GM12872 (cell line): Measurements from ENCODE around the gene MUS81.

Source experiments
- TF ChIP-seq, protein P1 (sequence below): IDR thresholded peaks from 3 replicates; pipeline ENCODE4 v1.5.1; 2011; ENCODE audit warnings: low read depth, mild to moderate bottlenecking, low read length, moderate library complexity; ENCODE audit not compliant: insufficient read depth

The MUS81 gene

GRCh38 chr11:65834202-65834601 lies 26.0 kb upstream of the MUS81 start:
- TF ChIP-seq, protein P1, sequence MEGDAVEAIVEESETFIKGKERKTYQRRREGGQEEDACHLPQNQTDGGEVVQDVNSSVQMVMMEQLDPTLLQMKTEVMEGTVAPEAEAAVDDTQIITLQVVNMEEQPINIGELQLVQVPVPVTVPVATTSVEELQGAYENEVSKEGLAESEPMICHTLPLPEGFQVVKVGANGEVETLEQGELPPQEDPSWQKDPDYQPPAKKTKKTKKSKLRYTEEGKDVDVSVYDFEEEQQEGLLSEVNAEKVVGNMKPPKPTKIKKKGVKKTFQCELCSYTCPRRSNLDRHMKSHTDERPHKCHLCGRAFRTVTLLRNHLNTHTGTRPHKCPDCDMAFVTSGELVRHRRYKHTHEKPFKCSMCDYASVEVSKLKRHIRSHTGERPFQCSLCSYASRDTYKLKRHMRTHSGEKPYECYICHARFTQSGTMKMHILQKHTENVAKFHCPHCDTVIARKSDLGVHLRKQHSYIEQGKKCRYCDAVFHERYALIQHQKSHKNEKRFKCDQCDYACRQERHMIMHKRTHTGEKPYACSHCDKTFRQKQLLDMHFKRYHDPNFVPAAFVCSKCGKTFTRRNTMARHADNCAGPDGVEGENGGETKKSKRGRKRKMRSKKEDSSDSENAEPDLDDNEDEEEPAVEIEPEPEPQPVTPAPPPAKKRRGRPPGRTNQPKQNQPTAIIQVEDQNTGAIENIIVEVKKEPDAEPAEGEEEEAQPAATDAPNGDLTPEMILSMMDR: no peak

- TF ChIP-seq, protein P1: no peak
Observed at GRCh38 chr11:65842144-65842543, 18.1 kb upstream of the MUS81 start.

DNA sequence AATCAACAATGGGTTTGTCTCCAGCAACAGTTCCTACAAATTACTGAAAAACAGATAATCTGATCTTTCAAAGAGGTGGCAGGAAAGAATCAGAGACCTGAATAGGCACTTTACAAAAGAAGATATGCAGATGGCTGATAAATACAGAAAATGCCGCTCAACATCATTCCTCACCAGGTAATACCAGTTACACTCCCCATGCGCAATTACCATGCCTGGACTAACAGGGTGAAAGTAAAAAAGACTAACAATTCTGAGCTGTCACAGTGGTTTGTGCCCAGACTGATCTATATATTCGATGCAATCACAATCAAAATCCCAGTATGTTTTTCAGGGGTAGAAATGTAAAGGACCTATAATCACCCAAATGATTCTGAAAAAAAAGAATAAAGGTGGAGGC lies 16.4 kb upstream of the MUS81 start:
- TF ChIP-seq, protein P1: no peak

DNA sequence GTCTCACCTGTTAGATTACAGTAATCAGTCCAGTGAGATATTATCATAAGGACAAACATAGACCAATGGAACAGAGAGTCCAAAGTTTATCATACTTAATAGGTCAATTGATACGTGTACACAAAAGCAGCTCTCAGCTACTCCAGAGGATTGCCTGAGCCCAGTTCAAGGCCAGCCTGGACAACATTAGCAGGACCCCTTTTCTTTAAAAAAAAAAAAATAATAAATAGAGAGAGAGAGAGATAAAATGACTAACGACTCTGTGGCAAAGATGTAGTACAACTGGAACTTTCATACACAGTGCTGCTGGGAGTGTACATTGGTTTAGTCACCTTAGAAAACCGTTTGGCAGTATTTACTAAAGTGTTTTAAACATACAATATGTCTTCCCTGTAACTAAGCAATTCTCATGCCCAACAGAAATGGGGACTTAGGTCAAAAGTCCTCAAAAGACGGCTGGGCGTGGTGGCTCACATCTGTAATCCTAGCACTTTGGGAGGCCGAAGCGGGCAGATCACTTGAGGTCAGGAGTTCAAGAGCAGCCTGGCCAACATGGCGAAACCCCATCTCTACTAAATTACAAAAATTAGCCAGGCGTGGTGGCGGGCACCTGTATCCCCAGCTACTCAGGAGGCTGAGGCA lies 15.9 kb upstream of the MUS81 start:
- TF ChIP-seq, protein P1: no peak

- TF ChIP-seq, protein P1: no peak
Observed at GRCh38 chr11:65847746-65848145, 12.5 kb upstream of the MUS81 start.

- TF ChIP-seq, protein P1: no peak
Observed at GRCh38 chr11:65849366-65849765, 10.9 kb upstream of the MUS81 start.

- TF ChIP-seq, protein P1: no peak
Observed at GRCh38 chr11:65849771-65850216, 10.4 kb upstream of the MUS81 start.
